OCI-LY1 (cell line): Measurements from ENCODE around the gene LANCL3.

Source experiments
- EZH2 ChIP-seq: fragments of 200-600 bp; sonication (generic), shearing (Covaris generic); IDR thresholded peaks from 2 replicates; pipeline ENCODE4 v1.8.0; 2017; ENCODE audit warnings: borderline replicate concordance, mixed run types, mild to moderate bottlenecking, antibody characterized with exemption, low read length, moderate library complexity, mixed read lengths
- TF ChIP-seq, protein P1 (sequence below): fragments of 200-600 bp; sonication (generic), shearing (Covaris generic); IDR thresholded peaks from 2 replicates; pipeline ENCODE4 v1.5.1; 2017; ENCODE audit warnings: mild to moderate bottlenecking, antibody characterized with exemption, low read length, moderate library complexity, mixed read lengths

DNA sequence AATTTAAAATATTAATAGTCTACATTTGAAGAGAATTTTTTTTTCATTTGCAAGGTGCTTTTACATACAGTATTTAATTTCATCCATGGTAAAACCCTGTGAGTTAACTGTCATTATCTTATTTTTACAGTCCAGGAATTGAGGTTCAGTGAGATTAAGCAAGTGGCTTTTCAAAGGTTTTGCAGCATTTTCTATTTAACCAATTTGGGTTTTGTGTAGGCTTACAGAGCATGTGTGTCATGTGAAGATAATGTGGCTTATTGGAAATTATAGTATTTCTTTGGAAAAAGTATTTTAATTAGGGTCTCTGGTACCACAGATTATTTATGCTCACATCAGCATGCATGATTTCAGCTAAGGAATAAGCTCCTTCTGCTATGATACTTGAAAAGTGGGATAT, 118.7 kb downstream of the LANCL3 start:
- TF ChIP-seq, protein P1, sequence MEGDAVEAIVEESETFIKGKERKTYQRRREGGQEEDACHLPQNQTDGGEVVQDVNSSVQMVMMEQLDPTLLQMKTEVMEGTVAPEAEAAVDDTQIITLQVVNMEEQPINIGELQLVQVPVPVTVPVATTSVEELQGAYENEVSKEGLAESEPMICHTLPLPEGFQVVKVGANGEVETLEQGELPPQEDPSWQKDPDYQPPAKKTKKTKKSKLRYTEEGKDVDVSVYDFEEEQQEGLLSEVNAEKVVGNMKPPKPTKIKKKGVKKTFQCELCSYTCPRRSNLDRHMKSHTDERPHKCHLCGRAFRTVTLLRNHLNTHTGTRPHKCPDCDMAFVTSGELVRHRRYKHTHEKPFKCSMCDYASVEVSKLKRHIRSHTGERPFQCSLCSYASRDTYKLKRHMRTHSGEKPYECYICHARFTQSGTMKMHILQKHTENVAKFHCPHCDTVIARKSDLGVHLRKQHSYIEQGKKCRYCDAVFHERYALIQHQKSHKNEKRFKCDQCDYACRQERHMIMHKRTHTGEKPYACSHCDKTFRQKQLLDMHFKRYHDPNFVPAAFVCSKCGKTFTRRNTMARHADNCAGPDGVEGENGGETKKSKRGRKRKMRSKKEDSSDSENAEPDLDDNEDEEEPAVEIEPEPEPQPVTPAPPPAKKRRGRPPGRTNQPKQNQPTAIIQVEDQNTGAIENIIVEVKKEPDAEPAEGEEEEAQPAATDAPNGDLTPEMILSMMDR: no peak
- TF ChIP-seq EZH2: no peak
